Endothelial cell of umbilical vein (primary cell): Measurements from ENCODE around the gene CADPS. TPM values are rescaled to one million over a fixed set of nuclear protein-coding genes. Genes with fewer than 3 reads are reported as not detected.

Experiments used
- BruUV-seq: library from RNA; stranded (reverse); fragments of 400-500 nt; replicated peaks from 2 replicates; lab custom pipeline; 2021; lab: Mats Ljungman, UMichigan
- CTCF ChIA-PET: fragments of 300-600, 350-600 bp; sonication (Branson Sonifier 250); formaldehyde crosslinking; loops from one replicate; lab custom pipeline; 2021; ENCODE audit warnings: antibody characterized with exemption, inconsistent platforms; lab: Charles Lee
- POLR2A ChIA-PET: fragments of 300-600, 350-600 bp; sonication (Branson Sonifier 250); formaldehyde crosslinking; loops from one replicate; lab custom pipeline; 2021; ENCODE audit warnings: antibody characterized with exemption, inconsistent platforms; lab: Charles Lee
- DNase-seq: peaks from one replicate; pipeline ENCODE4 v3.0.0-alpha.2; 2011; ENCODE audit warnings: low read depth, low spot score
- FAIRE-seq: peaks from 2 replicates; lab custom pipeline; 2011; peaks lifted over from hg19 to GRCh38; lab: Jason Lieb, UNC
- H2AFZ ChIP-seq: 2 replicates; pipeline ENCODE4 v1.6.0; 2012; ENCODE audit warnings: low read depth, low read length, control low read depth, inconsistent platforms
- H3K27ac ChIP-seq: 2 replicates; pipeline ENCODE4 v1.5.1; 2011; ENCODE audit warnings: low read depth, mild to moderate bottlenecking, control low read depth, low read length, moderate library complexity; ENCODE audit not compliant: insufficient read depth
- H3K27me3 ChIP-seq, 2 experiments: 2 replicates each; pipeline versions ENCODE4 v1.6.0 to v1.6.1; 2011; ENCODE audit warnings: low read length in 2 of 2, mixed read lengths in 1 of 2; ENCODE audit not compliant: control insufficient read depth in 2 of 2, insufficient read depth in 2 of 2
- H3K36me3 ChIP-seq, 2 experiments: 2 replicates in 1 of 2; 3 replicates in 1 of 2; pipeline ENCODE4 v1.5.1; 2011; ENCODE audit warnings: low read length in 2 of 2, mild to moderate bottlenecking in 1 of 2, moderate library complexity in 1 of 2; ENCODE audit not compliant: control insufficient read depth in 2 of 2, insufficient read depth in 2 of 2; ENCODE audit errors: extremely low read depth in 1 of 2
- H3K4me1 ChIP-seq: 3 replicates; pipeline ENCODE4 v1.5.1; 2011; ENCODE audit warnings: mild to moderate bottlenecking, low read length; ENCODE audit not compliant: control insufficient read depth, insufficient read depth; ENCODE audit errors: extremely low read depth
- H3K4me2 ChIP-seq: 2 replicates; pipeline ENCODE4 v1.6.1; 2011; ENCODE audit warnings: low read length, control low read depth, mixed read lengths; ENCODE audit not compliant: insufficient read depth
- H3K4me3 ChIP-seq, 3 experiments: fragments of 200-600 bp in 1 of 3; sonication (generic), shearing (Covaris generic) in 1 of 3; replicated peaks in 1 of 3; 2 replicates each; pipeline ENCODE4 v1.5.1; 2011 to 2016; ENCODE audit warnings: control low read depth in 3 of 3, low read length in 3 of 3, mild to moderate bottlenecking in 2 of 3, inconsistent platforms in 1 of 3, low read depth in 1 of 3, moderate library complexity in 1 of 3; ENCODE audit not compliant: insufficient read depth in 1 of 3
- H3K79me2 ChIP-seq: 2 replicates; pipeline ENCODE4 v1.6.0; 2012; ENCODE audit warnings: low read length, inconsistent platforms; ENCODE audit not compliant: control insufficient read depth, insufficient read depth
- H3K9ac ChIP-seq: replicated peaks from 2 replicates; pipeline ENCODE3; 2011; ENCODE audit warnings: low read length, control low read depth; ENCODE audit not compliant: insufficient read depth; ENCODE audit errors: extremely low read depth
- H3K9me1 ChIP-seq: replicated peaks from 3 replicates; pipeline ENCODE4 v1.6.0; 2011; ENCODE audit warnings: mild to moderate bottlenecking, low read length; ENCODE audit not compliant: control insufficient read depth, insufficient read depth; ENCODE audit errors: extremely low read depth
- H3K9me3 ChIP-seq: replicated peaks from 2 replicates; pipeline ENCODE4 v1.5.1; 2012; ENCODE audit warnings: low read length, inconsistent platforms; ENCODE audit not compliant: control insufficient read depth, insufficient read depth
- H4K20me1 ChIP-seq: replicated peaks from 2 replicates; pipeline ENCODE3; 2011; ENCODE audit warnings: mild to moderate bottlenecking, low read length; ENCODE audit not compliant: control insufficient read depth, insufficient read depth; ENCODE audit errors: extremely low read depth
- EZH2 ChIP-seq: IDR thresholded peaks from 2 replicates; pipeline ENCODE4 v1.6.1; 2012; ENCODE audit warnings: borderline replicate concordance, low read depth, mild to moderate bottlenecking, moderate library complexity, low read length, inconsistent platforms; ENCODE audit not compliant: severe bottlenecking
- FOS ChIP-seq: IDR thresholded peaks from 2 replicates; pipeline ENCODE4 v1.6.1; 2011; ENCODE audit warnings: mild to moderate bottlenecking, low read length, moderate library complexity, borderline replicate concordance; ENCODE audit not compliant: insufficient read depth
- GATA2 ChIP-seq: IDR thresholded peaks from 2 replicates; pipeline ENCODE4 v1.7.0; 2011; ENCODE audit warnings: low read depth, mild to moderate bottlenecking, moderate library complexity, mixed read lengths, low read length; ENCODE audit not compliant: insufficient read length, insufficient read depth
- JUN ChIP-seq: IDR thresholded peaks from 2 replicates; pipeline ENCODE4 v1.6.1; 2011; ENCODE audit warnings: borderline replicate concordance, low read depth; ENCODE audit not compliant: insufficient read length, insufficient read depth
- MYC ChIP-seq: IDR thresholded peaks from one replicate; pipeline ENCODE4 v1.6.1; 2011; ENCODE audit warnings: mild to moderate bottlenecking, low read depth, low read length
- POLR2A ChIP-seq: IDR thresholded peaks from 2 replicates; pipeline ENCODE4 v1.6.1; 2012; ENCODE audit warnings: low read depth, mild to moderate bottlenecking, control low read depth, low read length
- POLR2AphosphoS5 ChIP-seq: IDR thresholded peaks from 2 replicates; pipeline ENCODE4 v1.6.1; 2012; ENCODE audit warnings: low read depth, mild to moderate bottlenecking, control low read depth, low read length, moderate library complexity; ENCODE audit not compliant: insufficient read depth
- dilution Hi-C: fragments of 300-500 bp; cut with MboI; formaldehyde crosslinking; loops from one replicate; pipeline ENCODE4 v1.15.0; 2019; ENCODE audit warnings: low sequenced_read_pairs; ENCODE audit not compliant: extremely low pct_ligation_motif_present
- intact Hi-C: fragments of 100-400 bp; cut with micrococcal nuclease; formaldehyde crosslinking; loops from one replicate; pipeline ENCODE4 v1.10.0; 2022
- polyA plus RNA-seq, 4 experiments: library from polyadenylated mRNA; depleted of rRNA in 3 of 4; stranded (reverse) in 3 of 4; unstranded in 1 of 4; fragments of >200 nt; gene quantifications; 2 replicates each; pipeline versions ENCODE4 v1.2.1 to v1.2.3, GENCODE V29; 2011 to 2012; ENCODE audit warnings: missing spikeins in 1 of 4
- total RNA-seq: library from RNA; stranded (reverse); gene quantifications from 2 replicates; pipeline ENCODE4 v1.2.3, GENCODE V29; 2021
- TF ChIP-seq, protein P1 (sequence below): IDR thresholded peaks from 2 replicates; pipeline ENCODE4 v1.6.1; 2011; ENCODE audit not compliant: insufficient read depth, insufficient read length
- TF ChIP-seq, protein P2 (sequence below), 2 donors: IDR thresholded peaks; 1 replicate in 1 of 2; 2 replicates in 1 of 2; pipeline ENCODE4 v1.5.1; 2011; ENCODE audit warnings: low read length in 2 of 2, mild to moderate bottlenecking in 2 of 2, moderate library complexity in 2 of 2, control low read depth in 1 of 2, inconsistent platforms in 1 of 2, low read depth in 1 of 2; ENCODE audit not compliant: insufficient read depth in 1 of 2; ENCODE audit errors: extremely low read depth in 1 of 2

The CADPS gene
- total and polyA plus RNA-seq, 2 donors (not counting 3 experiments of a cell fraction or from before 2014, with no cell fraction given), result not detected

- H3K4me1 ChIP-seq, result peaks cover 7% of the 10 kb centered on the region
- H3K4me2 ChIP-seq, result no peak overlapping the region
- H3K9me1 ChIP-seq, result no peaks in the 10 kb centered on the region
- H3K27ac ChIP-seq, result no peak overlapping the region
- no peaks in the 10 kb centered on the region for H4K20me1 ChIP-seq
- POLR2A ChIA-PET, result interaction anchor here (0.6 kb wide), 1 partner anchor 20 kb away, joined by 5 read pairs; no protein-coding TSS in a partner anchor
- no peak overlapping the region for H2AFZ ChIP-seq
- BruUV-seq, result no TSS peak
- peak; percentile 18 for FAIRE-seq
- TF ChIP-seq, protein P1, sequence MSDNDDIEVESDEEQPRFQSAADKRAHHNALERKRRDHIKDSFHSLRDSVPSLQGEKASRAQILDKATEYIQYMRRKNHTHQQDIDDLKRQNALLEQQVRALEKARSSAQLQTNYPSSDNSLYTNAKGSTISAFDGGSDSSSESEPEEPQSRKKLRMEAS, result no peak
- TF ChIP-seq GATA2, result no peak
- TF ChIP-seq POLR2AphosphoS5, result no peak
- no peak for TF ChIP-seq JUN
- TF ChIP-seq FOS, result no peak
- TF ChIP-seq MYC, result no peak
- no peak for TF ChIP-seq EZH2
- no peak for TF ChIP-seq POLR2A
- TF ChIP-seq, protein P2, sequence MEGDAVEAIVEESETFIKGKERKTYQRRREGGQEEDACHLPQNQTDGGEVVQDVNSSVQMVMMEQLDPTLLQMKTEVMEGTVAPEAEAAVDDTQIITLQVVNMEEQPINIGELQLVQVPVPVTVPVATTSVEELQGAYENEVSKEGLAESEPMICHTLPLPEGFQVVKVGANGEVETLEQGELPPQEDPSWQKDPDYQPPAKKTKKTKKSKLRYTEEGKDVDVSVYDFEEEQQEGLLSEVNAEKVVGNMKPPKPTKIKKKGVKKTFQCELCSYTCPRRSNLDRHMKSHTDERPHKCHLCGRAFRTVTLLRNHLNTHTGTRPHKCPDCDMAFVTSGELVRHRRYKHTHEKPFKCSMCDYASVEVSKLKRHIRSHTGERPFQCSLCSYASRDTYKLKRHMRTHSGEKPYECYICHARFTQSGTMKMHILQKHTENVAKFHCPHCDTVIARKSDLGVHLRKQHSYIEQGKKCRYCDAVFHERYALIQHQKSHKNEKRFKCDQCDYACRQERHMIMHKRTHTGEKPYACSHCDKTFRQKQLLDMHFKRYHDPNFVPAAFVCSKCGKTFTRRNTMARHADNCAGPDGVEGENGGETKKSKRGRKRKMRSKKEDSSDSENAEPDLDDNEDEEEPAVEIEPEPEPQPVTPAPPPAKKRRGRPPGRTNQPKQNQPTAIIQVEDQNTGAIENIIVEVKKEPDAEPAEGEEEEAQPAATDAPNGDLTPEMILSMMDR (IDR thresholded peaks at IDR 0.05; ENCODE audit: extremely low read depth in 1 of 2, insufficient read depth in 1 of 2, low read depth in 1 of 2, low read length in 2 of 2), result no peak
- CTCF ChIA-PET, result interaction anchor here (1.0 to 1.4 kb wide), 2 partner anchors 10 to 12 kb away, joined by 3 read pairs; no protein-coding TSS in a partner anchor
- dilution Hi-C loops, result no loop called here
- no peak overlapping the region for H3K4me3 ChIP-seq
- no peaks in the 10 kb centered on the region for H3K9me3 ChIP-seq
- peak; percentile 6 for DNase-seq
- intact Hi-C loops, result no loop called here
- H3K27me3 ChIP-seq, result no peaks in the 10 kb centered on the region
- H3K79me2 ChIP-seq, result no peaks in the 10 kb centered on the region
- H3K9ac ChIP-seq, result no peak overlapping the region
- no peaks in the 10 kb centered on the region for H3K36me3 ChIP-seq
These were observed 307.9 kb downstream of the CADPS start for GRCh38 chr3:62567097-62568021.
